HG02763 (cell line): ENCODE data around the gene FNDC3B.
A peak's percentile ranks its signal among the peaks of the same experiment; 100 is the strongest.
"Not testable (repeated sequence)": the region's sequence is repeated elsewhere in the genome, so short reads cannot be mapped to it uniquely, and the experiment has no call there.

Source experiments
- ATAC-seq: cut with Tn5 transposase; IDR thresholded peaks from one replicate; pipeline ENCODE4 v1.9.1; 2021; ENCODE audit warnings: mild to moderate bottlenecking, moderate library complexity; ENCODE audit not compliant: unreplicated experiment

Gene FNDC3B

DNA sequence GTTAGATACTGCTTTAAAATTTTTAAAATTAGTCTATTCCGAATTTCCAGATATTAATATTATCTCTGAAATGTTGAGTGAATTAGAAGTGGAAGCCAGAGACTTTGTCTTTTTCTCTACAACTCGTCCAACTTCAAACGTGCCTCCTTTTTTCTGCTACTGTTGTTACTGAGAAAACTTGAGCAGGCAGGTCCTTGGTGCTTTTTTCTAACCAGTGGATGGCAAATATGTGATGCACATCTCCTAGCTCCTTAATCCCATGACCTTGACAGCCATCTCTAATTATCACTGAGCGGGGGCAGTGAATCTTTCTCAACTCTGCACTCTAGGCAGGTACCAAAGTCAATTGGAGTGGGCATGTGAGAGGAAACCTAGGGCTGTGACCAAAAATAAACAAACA, 50.7 kb downstream of the FNDC3B start:
- no peak for ATAC-seq

DNA sequence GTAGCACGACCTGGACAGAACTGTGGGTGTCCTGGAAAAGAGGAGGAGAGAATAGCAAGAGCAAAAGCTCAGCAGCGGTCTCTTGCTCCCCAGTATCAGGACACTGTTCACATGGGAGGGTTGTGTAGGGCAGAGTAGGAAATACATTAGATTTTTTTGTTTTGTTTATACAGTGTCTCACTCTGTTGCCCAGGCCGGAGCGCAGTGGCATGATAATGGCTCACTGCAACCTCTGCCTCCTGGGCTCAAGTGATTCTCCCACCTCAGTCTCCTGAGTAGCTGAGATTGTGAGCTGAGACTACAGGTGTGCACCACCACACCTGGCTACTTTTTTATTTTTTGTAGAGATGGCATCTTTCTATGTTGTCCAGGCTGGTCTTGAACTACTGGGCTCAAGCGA, 53.3 kb downstream of the FNDC3B start:
- ATAC-seq: no peak

- ATAC-seq: not testable (repeated sequence)
Observed at GRCh38 chr3:172093581-172094443, 54.4 kb downstream of the FNDC3B start.

GRCh38 chr3:172094621-172095557, 55.5 kb downstream of the FNDC3B start:
- ATAC-seq: peak; percentile 93

DNA sequence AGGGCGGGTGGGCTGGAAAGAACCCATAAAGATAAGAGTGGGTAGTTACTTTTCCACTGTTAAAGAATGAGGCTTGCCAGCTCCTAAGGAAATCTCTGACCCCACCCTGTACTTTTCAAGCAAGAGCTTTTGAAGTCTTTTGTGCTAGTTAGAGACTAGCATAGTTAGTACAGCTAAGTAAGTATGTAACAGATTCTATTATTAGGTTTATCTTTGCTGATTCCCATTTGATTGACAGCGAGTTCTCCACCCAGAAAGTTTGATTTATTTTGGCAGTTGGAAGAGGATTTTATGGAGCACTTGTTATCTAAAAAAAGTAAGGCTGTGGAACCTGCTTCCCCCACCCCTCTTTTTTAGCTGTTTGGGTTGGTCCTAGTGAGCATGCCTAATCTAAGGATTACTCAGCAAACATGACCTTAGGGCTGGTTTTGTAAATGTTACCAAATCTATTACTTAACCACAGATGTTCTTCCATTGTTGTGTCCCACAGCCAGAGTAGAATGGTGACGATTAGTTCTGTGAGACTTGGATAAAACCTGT, 57.6 kb downstream of the FNDC3B start:
- no peak for ATAC-seq

DNA sequence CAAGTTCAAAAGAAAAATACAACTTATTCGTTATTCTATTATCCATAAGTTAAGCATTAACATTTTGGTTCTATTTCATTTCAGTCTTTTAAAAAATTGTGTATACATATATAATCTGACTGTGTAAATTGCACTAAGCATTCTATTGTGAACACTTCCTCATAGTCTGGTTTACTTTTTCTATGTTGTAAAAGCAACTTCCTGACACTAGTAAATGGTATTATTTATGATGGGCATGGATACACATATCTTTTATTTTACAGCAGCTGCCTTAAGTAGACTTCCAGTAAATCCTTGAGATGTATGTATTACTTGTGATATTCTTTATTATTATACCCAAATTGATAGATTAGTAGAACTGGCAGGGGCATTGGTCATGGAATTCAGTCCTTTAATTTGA, 58.2 kb downstream of the FNDC3B start:
- ATAC-seq: no peak

GRCh38 chr3:172098698-172099494, 59.5 kb downstream of the FNDC3B start:
- no peak for ATAC-seq

DNA sequence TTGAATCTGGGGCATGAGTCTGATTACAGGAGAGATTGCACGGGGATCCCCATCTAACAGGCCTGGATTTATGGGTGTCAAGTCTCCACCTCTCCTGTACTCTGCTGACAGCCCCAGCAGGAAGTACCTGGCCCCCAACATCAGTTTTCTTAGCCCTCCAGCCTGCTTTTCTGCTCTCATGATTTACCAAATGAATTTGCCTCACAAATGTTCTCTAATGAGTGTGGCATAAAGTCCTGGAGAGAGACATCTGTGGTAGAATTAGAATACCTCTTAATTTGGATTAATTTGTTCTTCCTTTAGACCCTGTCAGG, 60.1 kb downstream of the FNDC3B start:
- no peak for ATAC-seq

GRCh38 chr3:172100482-172100881, 61.1 kb downstream of the FNDC3B start:
- ATAC-seq: peak; percentile 42

GRCh38 chr3:172101107-172101506, 61.7 kb downstream of the FNDC3B start:
- ATAC-seq: peak; percentile 50

DNA sequence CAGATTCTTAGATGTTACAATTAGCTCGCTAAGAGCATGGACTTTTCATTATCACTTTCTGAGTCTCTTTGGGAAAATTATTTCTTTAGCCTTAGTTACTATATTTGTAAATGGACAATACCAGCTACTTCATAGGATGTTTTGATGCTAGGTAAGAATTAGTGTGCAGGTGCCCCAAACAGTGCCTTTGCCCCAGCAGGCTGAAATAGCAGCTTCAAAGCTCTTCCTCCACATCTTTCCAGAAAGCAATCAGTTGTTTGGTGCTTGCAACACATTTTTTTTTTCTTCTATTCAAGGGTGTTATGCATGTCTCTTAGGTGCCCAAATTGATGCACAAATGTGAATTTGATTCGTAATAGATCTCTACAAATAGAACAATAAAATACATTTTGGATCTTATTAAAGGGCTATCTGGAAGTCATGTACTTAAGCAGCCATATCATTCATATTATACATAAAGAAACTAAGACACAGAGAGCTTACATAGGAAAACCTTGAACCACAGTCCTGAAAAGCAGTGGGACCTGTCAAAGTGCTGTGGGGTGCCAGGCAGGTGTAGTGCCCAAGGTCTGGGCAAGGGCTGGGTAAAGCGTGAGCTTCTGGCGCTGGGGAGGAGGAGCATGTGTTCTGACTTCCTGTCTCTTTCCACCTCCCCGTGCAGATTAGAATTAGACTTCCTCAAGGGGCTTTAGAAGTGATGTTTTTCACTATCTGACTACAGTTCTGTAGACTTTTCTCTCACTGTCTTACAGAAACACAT, 62.9 kb downstream of the FNDC3B start:
- ATAC-seq: peak; percentile 27

DNA sequence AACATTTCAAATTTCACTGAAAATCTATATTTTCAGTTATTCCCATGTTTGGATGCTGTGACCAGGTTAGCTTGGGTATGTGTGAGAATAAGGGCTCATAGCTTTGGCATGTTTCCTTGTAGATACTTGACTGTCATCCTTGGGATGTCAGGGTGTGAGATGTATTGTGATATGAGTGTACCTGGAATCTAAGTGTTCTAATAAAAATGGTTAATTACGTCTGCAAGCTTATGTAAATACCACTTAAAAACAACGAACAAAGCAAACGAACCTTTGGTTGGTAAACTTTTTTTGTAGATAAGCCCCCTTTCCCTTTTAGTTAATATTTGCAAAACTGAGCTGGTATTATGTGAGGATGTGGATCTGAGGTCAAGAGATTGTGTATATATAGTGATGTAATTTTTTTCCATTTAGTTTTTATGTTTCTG, 63.5 kb downstream of the FNDC3B start:
- no peak for ATAC-seq

DNA sequence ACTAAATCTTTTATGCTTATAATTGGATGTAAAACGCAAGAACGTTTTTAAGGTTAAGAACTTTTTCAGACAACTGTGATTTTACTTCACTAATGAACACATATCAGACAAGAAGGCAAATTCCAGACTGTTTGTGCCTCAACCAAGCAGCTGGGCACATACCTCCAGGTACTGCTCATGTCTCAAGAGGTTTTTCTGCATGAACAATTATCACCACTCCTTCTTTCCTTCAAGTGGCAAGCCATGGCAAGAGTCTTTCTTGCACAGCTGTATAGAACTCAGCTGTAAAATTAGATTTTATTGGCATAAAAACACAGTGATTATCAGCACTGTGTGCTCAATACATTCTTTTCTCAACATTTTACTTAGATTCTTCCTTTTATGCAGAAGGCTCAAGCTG, 64.3 kb downstream of the FNDC3B start:
- no peak for ATAC-seq

GRCh38 chr3:172104471-172105072, 65.2 kb downstream of the FNDC3B start:
- no peak for ATAC-seq

- ATAC-seq: no peak
Observed at GRCh38 chr3:172106037-172106954, 66.9 kb downstream of the FNDC3B start.

DNA sequence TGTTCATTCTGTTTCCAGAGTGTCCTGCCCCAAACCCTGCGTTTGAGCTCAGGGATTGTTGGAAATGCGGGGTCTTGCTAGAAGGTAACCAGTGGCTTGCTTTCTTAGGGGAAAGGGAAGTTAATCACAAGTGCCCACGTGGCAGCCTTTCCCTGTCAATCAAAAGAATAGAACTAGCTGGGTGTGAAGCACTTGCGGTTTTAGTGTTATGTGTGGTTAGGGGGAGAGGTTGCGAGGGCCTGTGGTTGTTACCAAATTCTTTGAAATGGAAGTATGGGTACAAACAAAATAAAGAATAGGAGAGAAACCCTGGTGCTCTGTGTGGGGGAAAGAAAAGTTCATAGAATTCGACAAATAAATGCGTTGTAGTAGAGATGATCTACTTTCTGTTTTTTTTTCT, 67.6 kb downstream of the FNDC3B start:
- ATAC-seq: peak; percentile 35

DNA sequence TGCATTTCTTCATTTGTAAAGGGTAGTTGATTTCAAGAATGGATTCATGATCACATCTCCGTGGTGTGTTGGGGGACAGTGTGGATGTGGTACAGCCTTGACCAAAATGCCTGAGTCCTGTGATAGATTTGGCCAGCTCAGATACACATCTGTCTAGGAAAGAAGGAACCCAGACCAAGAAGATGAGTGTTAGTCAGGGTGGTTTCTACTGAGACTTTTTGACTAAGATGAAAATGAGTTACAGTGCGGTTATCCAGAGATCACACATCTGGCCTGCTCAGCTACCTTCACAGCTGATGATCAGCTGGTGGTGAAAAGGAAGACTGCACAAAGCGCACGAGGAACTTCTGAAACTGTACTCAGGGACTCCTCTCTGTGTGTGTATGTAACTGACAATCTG, 68.0 kb downstream of the FNDC3B start:
- peak; percentile 85 for ATAC-seq

GRCh38 chr3:172110127-172110779, 70.9 kb downstream of the FNDC3B start:
- no peak for ATAC-seq
